K562 (cell line): Measurements from ENCODE around the gene HDAC10. TPM values are rescaled to one million over a fixed set of nuclear protein-coding genes. Genes with fewer than 3 reads are reported as not detected.
A peak's percentile ranks its signal among the peaks of the same experiment; 100 is the strongest.

Source experiments
- ATF7 ChIP-seq: fragments of 450-650 bp; IDR thresholded peaks from 2 replicates; pipeline ENCODE4 v1.7.1; 2014; ENCODE audit warnings: mild to moderate bottlenecking, moderate library complexity
- CCNT2 ChIP-seq: IDR thresholded peaks from 2 replicates; pipeline ENCODE4 v1.6.1; 2011; ENCODE audit warnings: borderline replicate concordance, low read depth, mild to moderate bottlenecking, moderate library complexity, mixed read lengths, low read length; ENCODE audit not compliant: insufficient read length; ENCODE audit errors: extremely low read depth
- CSDE1 ChIP-seq, 2 experiments: fragments of 450-650 bp; IDR thresholded peaks; 2 replicates each; pipeline ENCODE4 v1.6.1; 2016; ENCODE audit warnings: mild to moderate bottlenecking in 1 of 2
- ESRRA ChIP-seq: fragments of 450-650 bp; IDR thresholded peaks from 2 replicates; pipeline ENCODE4 v1.6.1; 2014; ENCODE audit warnings: low read depth, mild to moderate bottlenecking, moderate library complexity, borderline replicate concordance
- FIP1L1 ChIP-seq: fragments of 200-400 bp; formaldehyde crosslinking; IDR thresholded peaks from 2 replicates; pipeline ENCODE4 v1.6.1; 2018; ENCODE audit warnings: mild to moderate bottlenecking, low read depth, low read length; ENCODE audit not compliant: poor library complexity, severe bottlenecking
- FOXP4 ChIP-seq: sonication (generic); formaldehyde crosslinking; IDR thresholded peaks from 2 replicates; pipeline ENCODE4 v1.8.0; 2022; ENCODE audit warnings: mild to moderate bottlenecking, missing genetic modification reagents, borderline replicate concordance
- GMEB1 ChIP-seq: fragments of 250-450 bp; sonication (Bioruptor Pico); IDR thresholded peaks from 2 replicates; pipeline ENCODE4 v1.4.0; 2020; ENCODE audit warnings: mild to moderate bottlenecking
- HDAC1 ChIP-seq, 2 experiments: fragments of 450-650 bp; IDR thresholded peaks; 2 replicates each; pipeline ENCODE4 v1.6.1; 2016 to 2017; ENCODE audit warnings: inconsistent platforms in 1 of 2, mild to moderate bottlenecking in 1 of 2, moderate library complexity in 1 of 2
- HEY1 ChIP-seq: fragments of 250-450 bp; sonication (Bioruptor Pico); IDR thresholded peaks from 2 replicates; pipeline ENCODE4 v1.5.0; 2020; ENCODE audit warnings: mild to moderate bottlenecking, moderate library complexity, borderline replicate concordance
- JUND ChIP-seq, 2 experiments: IDR thresholded peaks; 2 replicates in 1 of 2; 3 replicates in 1 of 2; pipeline ENCODE4 v1.6.1; 2011; ENCODE audit warnings: borderline replicate concordance in 2 of 2, low read depth in 2 of 2, low read length in 2 of 2, improper control_type of control experiment in 1 of 2, missing biosample characterization in 1 of 2, missing genetic modification characterization in 1 of 2, missing genetic modification reagents in 1 of 2
- KLF1 ChIP-seq: fragments of 450-650 bp; IDR thresholded peaks from 2 replicates; pipeline ENCODE4 v1.6.1; 2016; ENCODE audit warnings: missing genetic modification characterization, missing compliant biosample characterization
- LCOR ChIP-seq: sonication (generic); formaldehyde crosslinking; IDR thresholded peaks from 2 replicates; pipeline ENCODE4 v1.8.0; 2022; ENCODE audit warnings: mild to moderate bottlenecking, missing genetic modification reagents
- MITF ChIP-seq: IDR thresholded peaks from 2 replicates; pipeline ENCODE4 v1.6.1; 2014; ENCODE audit warnings: antibody characterized with exemption
- SNRNP70 ChIP-seq: fragments of 200-400 bp; formaldehyde crosslinking; optimal IDR thresholded peaks from 2 replicates; pipeline ENCODE3; 2017; ENCODE audit warnings: low read depth, low read length
- ZNF274 ChIP-seq: IDR thresholded peaks from 2 replicates; pipeline ENCODE4 v1.6.1; 2011; ENCODE audit warnings: low read depth, mild to moderate bottlenecking, low read length, moderate library complexity, borderline replicate concordance
- polyA plus RNA-seq, 8 experiments: library from polyadenylated mRNA; depleted of rRNA in 4 of 8; stranded (reverse) in 5 of 8; unstranded in 3 of 8; fragments of >200 nt; fragmentation: Nextera tagmentation in 2 of 8; fragmentation: Illumina TruSeq in 1 of 8; extraction: Ambion mirVana in 2 of 8; extraction: Trizol in 1 of 8; gene quantifications; 2 replicates each; pipeline versions ENCODE4 v1.2.1 to v1.2.3, GENCODE V29; 2011 to 2014; ENCODE audit warnings: inconsistent platforms in 1 of 8, missing spikeins in 1 of 8
- total RNA-seq, 7 experiments: library from RNA; depleted of rRNA in 6 of 7; stranded (reverse); fragments of >200 nt in 6 of 7; fragmentation: Illumina TruSeq in 2 of 7; extraction: Trizol in 2 of 7; gene quantifications; 2 replicates each; pipeline versions ENCODE4 v1.2.1 to v1.2.3, GENCODE V29; 2011 to 2021; ENCODE audit warnings: low replicate concordance in 1 of 7

HDAC10 gene
- total and polyA plus RNA-seq, 9 of the 15 experiments (the other 6 are each of a cell fraction or from before 2014, with no cell fraction given): 0.10 to 44.2 (median 6.5) TPM

GRCh38 chr22:50244420-50245213 is 6.4 kb downstream of the HDAC10 start, which contains the start of gene TUBGCP6 (continued):
- TF ChIP-seq LCOR (CRISPR knock-in tag): 0 out of 2 replicates have a peak, but pooled peaks have one; percentile 58
- peak; percentile 43 for TF ChIP-seq ATF7
- no peak for TF ChIP-seq HEY1
- no peak for TF ChIP-seq SNRNP70
- peak; percentile 41; the same call in 1 of the 2 replicates for TF ChIP-seq JUND (IDR thresholded peaks at IDR 0.05; ENCODE audit: borderline replicate concordance, low read depth, low read length)
- no peak for TF ChIP-seq JUND (tag; IDR thresholded peaks at IDR 0.05; ENCODE audit: borderline replicate concordance, low read depth, low read length)
- peak; percentile 23; the same call in 1 of the 2 replicates for TF ChIP-seq ESRRA
- TF ChIP-seq KLF1 (tag): no peak
- 0 out of 2 replicates have a peak, but pooled peaks have one; percentile 14 for TF ChIP-seq FOXP4
- TF ChIP-seq MITF: 0 out of 2 replicates have a peak, but pooled peaks have one; percentile 3
- TF ChIP-seq GMEB1 (CRISPR knock-in tag): peak; percentile 75
- peak in 1 of 2 experiments; percentile 83; a peak in 1 of 4 replicates for TF ChIP-seq HDAC1 (IDR thresholded peaks at IDR 0.05)
- peak; percentile 64 for TF ChIP-seq FIP1L1
- peak; percentile 43 for TF ChIP-seq CCNT2
- TF ChIP-seq CSDE1 (IDR thresholded peaks at IDR 0.05): peak in 1 of 2 experiments; percentile 77; a peak in 1 of 4 replicates
- no peak for TF ChIP-seq ZNF274
